Calu3 (cell line): ENCODE data around the gene CCIN. TPM values are rescaled to one million over a fixed set of nuclear protein-coding genes. Genes with fewer than 3 reads are reported as not detected.
"Not testable (repeated sequence)": the region's sequence is repeated elsewhere in the genome, so short reads cannot be mapped to it uniquely, and the experiment has no call there.

ENCODE experiments used
- BruUV-seq: library from RNA; stranded (reverse); fragments of 400-500 nt; replicated peaks from 2 replicates; lab custom pipeline; 2021; lab: Mats Ljungman, UMichigan
- CTCF ChIA-PET: fragments of 300-600 bp; sonication (Branson Sonifier 250); formaldehyde crosslinking; loops from one replicate; lab custom pipeline; 2022; ENCODE audit warnings: antibody characterized with exemption; lab: Charles Lee
- DNase-seq: peaks from one replicate; pipeline ENCODE4 v3.0.0; 2022
- H3K27ac Mint-ChIP-seq: one replicate; pipeline ENCODE4 v1.8.0; 2022; ENCODE audit warnings: mixed read lengths; ENCODE audit not compliant: unreplicated experiment
- H3K27me3 Mint-ChIP-seq: one replicate; pipeline ENCODE4 v1.8.0; 2022; ENCODE audit warnings: mixed read lengths; ENCODE audit not compliant: unreplicated experiment
- H3K36me3 Mint-ChIP-seq: one replicate; pipeline ENCODE4 v1.8.0; 2022; ENCODE audit warnings: mild to moderate bottlenecking, moderate library complexity, mixed read lengths; ENCODE audit not compliant: insufficient read depth, unreplicated experiment
- H3K4me1 Mint-ChIP-seq: one replicate; pipeline ENCODE4 v1.8.0; 2022; ENCODE audit warnings: mild to moderate bottlenecking, low read depth, mixed read lengths; ENCODE audit not compliant: unreplicated experiment
- H3K4me3 Mint-ChIP-seq: one replicate; pipeline ENCODE4 v1.8.0; 2022; ENCODE audit warnings: mild to moderate bottlenecking, low read depth, moderate library complexity, mixed read lengths; ENCODE audit not compliant: unreplicated experiment
- H3K9me3 Mint-ChIP-seq: one replicate; pipeline ENCODE4 v1.8.0; 2022; ENCODE audit warnings: low read depth, mixed read lengths; ENCODE audit not compliant: unreplicated experiment
- CTCF ChIP-seq: fragments of 200-600 bp; IDR thresholded peaks from one replicate; pipeline ENCODE4 v1.8.0; 2022; ENCODE audit warnings: antibody characterized with exemption; ENCODE audit not compliant: unreplicated experiment
- intact Hi-C: fragments of 100-400 bp; cut with micrococcal nuclease; formaldehyde crosslinking; loops from one replicate; pipeline ENCODE4 v1.10.0; 2022; ENCODE audit not compliant: unreplicated experiment
- total RNA-seq: library from RNA; stranded (reverse); gene quantifications from 2 replicates; pipeline ENCODE4 v1.2.3, GENCODE V29; 2022

CCIN gene
- total RNA-seq, 1 experiment from 2014 or later = not detected

DNA sequence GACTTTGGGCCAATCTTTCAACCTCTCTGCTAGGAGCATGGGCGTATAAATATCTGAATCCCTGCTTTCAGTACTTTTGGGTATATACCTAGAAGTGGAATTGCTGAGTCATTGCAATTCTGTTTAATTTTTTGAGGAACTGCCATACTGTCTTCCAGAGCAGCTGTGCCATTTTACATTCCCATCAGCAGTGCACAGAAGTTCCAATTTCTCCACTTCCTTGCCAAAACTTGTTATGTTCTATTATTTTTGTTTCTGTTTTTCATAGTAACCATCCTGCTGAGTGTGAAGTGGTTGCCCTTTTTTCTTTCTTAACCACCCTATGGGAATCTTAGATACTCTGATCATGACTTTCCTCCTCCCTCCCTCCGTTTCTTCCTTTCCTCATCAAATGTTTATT lies 11.1 kb upstream of the CCIN start:
- H3K4me1 Mint-ChIP-seq = no peaks in the 10 kb centered on the region
- CTCF ChIA-PET = interaction anchor here (0.7 kb wide), 1 partner anchor 188 kb away, joined by 3 read pairs; no protein-coding TSS in a partner anchor
- H3K27me3 Mint-ChIP-seq = peaks cover 18% of the 10 kb centered on the region
- DNase-seq = no peak
- no peaks in the 10 kb centered on the region for H3K9me3 Mint-ChIP-seq
- no TSS peak for BruUV-seq
- H3K36me3 Mint-ChIP-seq = no peaks in the 10 kb centered on the region
- no peak overlapping the region for H3K4me3 Mint-ChIP-seq
- no peak for TF ChIP-seq CTCF
- H3K27ac Mint-ChIP-seq = no peak overlapping the region
- intact Hi-C loops = no loop called here

DNA sequence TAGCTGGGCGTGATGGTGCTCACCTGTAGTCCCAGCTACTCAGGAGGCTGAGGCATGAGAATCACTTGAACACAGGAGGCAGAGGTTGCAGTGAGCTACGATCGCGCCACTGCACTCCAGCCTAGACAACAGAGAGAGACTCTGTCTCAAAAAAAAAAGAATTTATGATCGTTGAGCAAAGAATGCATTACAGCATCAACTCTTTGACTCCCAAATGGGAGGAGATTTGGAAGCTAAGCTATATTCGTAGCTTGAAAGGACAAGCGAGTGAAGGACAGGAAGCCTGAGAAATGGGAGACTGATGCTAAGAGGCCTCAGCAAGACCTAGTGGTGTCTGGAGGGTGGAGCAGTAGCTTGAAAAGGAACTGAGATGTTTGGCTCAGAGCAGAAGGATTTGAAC lies 10.3 kb upstream of the CCIN start:
- intact Hi-C loops = no loop called here
- no peak for DNase-seq
- Mint-ChIP-seq H3K4me1 (no peaks in the 10 kb centered on the region), H3K27me3 (peaks cover 18% of the 10 kb centered on the region), H3K4me3 (no peak overlapping the region), H3K27ac (no peak overlapping the region), H3K9me3 (no peaks in the 10 kb centered on the region), H3K36me3 (no peaks in the 10 kb centered on the region)
- TF ChIP-seq CTCF = no peak
- no TSS peak for BruUV-seq
- CTCF ChIA-PET = no interaction called here

DNA sequence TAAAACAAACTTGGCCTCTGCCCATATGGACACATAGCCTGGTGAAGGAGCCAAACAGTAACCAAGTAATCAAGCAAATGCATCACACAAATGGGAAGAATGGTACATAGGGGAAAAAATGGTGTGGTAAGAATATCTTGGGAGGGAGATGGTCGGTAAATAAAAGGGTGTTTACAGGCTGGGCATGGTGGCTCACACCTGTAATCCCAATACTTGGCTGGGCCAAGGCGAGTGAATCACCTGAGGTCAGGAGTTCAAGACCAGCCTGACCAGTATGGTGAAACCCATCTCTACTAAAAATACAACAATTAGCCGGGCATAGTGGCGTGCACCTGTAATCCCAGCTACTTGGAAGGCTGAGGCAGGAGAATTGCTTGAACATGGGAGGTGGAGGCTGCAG lies 9.7 kb upstream of the CCIN start:
- DNase-seq = not testable (repeated sequence)

DNA sequence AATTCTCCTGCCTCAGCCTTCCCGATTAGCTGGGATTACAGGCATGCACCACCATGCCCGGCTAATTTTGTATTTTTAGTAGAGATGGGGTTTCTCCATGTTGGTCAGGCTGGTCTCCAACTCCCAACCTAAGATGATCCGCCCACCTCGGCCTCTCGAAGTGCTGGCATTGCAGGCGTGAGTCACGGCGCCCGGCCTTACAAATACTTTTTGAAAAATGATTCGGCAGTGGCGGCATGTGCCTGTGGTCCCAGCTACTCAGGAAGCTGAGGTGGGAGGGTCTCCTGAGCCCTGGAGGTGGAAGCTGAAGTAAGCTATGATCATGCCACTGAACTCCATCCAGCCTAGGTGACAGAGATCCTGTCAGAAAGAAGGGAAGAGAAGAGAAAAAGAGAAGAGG lies 9.1 kb upstream of the CCIN start:
- H3K36me3 Mint-ChIP-seq, intact Hi-C loops, H3K4me1 Mint-ChIP-seq, H3K9me3 Mint-ChIP-seq, BruUV-seq, H3K4me3 Mint-ChIP-seq, DNase-seq, H3K27ac Mint-ChIP-seq, CTCF ChIA-PET: not testable (repeated sequence)
- H3K27me3 Mint-ChIP-seq = peaks cover 18% of the 10 kb centered on the region

More for the DNA sequence above, 9.7 kb upstream of the CCIN start:
- intact Hi-C loops, CTCF ChIA-PET, H3K27ac Mint-ChIP-seq, H3K36me3 Mint-ChIP-seq, BruUV-seq, H3K9me3 Mint-ChIP-seq, H3K4me3 Mint-ChIP-seq, H3K4me1 Mint-ChIP-seq: not testable (repeated sequence)
- H3K27me3 Mint-ChIP-seq = peaks cover 18% of the 10 kb centered on the region

DNA sequence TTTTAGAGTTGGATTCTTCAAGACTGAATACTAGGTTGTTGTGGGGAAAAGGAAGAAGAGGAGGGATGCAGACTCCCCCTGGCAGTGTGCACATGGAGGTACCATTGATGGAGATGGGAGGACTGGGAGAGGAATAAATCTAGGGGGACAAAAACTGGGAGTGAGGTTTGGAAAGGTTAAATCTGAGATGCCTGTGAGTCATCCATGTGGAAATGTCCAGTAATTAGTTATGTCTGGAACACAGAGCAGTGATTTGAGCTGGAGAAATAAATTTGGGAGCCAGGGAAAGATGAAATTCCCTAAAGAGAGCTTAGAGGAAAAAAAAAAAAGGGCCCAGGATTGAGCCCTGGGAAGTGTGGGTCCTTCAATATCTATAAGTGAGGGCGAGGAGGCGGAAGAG lies 8.0 kb upstream of the CCIN start:
- CTCF ChIA-PET = no interaction called here
- no peaks in the 10 kb centered on the region for H3K36me3 Mint-ChIP-seq
- peaks cover 18% of the 10 kb centered on the region for H3K27me3 Mint-ChIP-seq
- DNase-seq = no peak
- no peak overlapping the region for H3K4me3 Mint-ChIP-seq
- H3K9me3 Mint-ChIP-seq = no peaks in the 10 kb centered on the region
- no TSS peak for BruUV-seq
- H3K27ac Mint-ChIP-seq = no peak overlapping the region
- TF ChIP-seq CTCF = no peak
- intact Hi-C loops = no loop called here
- no peaks in the 10 kb centered on the region for H3K4me1 Mint-ChIP-seq
